HG03066 (cell line): ENCODE measurements around the gene CD7.
"Not testable (repeated sequence)": the region's sequence is repeated elsewhere in the genome, so short reads cannot be mapped to it uniquely, and the experiment has no call there.

ENCODE experiments used
- ATAC-seq: cut with Tn5 transposase; IDR thresholded peaks from one replicate; pipeline ENCODE4 v1.9.1; 2021; ENCODE audit warnings: low read depth; ENCODE audit not compliant: unreplicated experiment

CD7 gene

DNA sequence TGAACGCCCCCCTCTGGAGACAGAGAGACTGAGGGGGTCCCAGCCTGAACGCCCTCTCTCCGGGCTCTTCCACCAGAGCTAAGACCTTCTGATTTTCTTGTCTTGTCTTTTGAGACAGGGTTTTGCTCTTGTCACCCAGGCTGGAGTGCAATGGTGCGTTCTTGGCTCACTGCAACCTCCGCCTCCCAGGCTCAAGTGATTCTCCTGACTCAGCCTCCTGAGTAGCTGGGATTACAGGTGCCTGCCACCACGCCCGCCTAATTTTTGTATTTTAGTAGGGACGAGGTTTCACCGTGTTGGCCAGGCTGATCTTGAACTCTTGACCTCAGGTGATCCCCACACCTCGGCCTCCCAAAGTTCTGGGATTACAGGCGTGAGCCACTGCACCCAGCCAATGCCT, 30.6 kb upstream of the CD7 start:
- not testable (repeated sequence) for ATAC-seq

DNA sequence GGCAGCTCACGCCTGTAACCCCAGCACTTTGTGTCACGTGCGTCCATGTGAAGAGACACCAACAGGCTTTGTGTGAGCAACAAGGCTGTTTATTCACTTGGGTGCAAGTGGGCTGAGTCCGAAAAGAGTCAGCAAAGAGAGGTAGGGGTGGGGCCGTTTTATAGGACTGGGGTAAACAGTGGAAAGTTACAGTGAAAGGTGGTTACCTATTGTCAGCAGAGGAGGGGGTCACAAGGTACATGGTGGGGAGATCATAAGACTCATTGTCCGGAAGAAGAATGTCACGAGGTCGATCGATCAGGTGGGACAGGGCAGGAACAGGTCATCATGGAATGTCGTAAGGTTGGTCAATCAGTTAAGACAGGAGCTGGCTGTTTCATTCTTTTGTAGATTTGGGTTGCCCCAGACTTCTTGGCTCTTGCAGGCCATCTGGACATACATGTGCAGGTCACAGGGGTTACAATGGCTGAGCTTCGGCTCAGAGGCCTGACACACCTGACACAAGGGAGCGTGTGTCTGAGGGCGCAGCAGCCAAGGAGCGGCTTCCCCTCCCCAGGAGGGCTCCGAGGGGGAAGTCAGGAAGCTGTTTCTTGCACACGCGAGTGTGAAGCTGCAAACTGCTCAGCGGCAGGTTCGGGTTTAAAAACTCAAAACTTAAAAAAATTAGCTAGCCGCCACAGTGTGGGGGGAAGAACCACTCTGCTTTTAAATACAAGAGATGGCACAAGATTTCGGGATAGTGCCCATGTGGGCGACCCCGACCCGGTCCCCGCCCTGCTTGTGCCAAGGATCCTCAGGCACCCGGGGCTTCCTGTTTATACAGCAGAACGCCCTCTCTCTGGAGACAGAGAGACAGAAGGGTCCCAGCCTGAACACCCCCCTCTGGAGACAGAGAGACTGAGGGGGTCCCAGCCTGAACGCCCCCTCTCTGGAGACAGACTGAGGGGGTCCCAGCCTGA, 29.2 kb upstream of the CD7 start:
- ATAC-seq, result no peak

DNA sequence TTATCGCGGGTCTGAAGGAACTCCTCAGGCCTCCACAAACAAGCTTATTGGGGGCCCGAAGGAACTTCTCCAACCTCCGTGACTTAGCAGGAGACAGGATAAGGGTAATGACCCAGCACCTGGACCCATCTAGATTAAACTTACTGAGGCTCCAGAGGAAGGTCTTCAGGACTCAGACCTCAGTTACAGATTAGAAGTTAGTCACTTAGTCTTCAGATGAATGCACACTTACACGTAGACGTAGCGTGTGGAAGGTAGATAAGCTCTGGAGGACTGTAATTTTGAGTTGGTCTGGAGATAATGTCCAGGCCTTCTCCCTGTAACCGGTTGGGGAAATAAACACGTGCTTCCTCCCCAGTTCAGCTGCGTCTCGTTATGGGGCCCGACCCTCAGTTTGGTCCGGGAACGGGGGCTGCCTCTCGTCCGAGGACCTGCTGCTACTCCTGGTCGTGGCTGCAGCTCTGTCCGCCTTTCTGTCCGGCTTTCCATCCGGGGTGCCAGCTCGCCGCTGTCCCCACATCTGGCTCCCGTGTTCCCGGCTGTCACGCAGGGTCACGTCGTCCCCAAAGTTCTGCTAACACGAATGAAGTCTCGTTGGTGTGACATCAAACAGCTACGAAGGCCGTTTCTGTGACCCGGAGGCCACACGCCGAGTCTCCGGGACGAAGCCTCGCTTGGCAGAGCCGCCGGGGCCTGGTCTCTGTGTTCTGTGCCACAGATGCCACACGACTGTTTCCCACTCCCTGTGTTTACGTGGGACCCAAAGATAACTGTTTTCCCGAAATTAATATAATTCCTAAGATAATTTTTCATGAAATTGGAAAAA, 28.0 kb upstream of the CD7 start:
- no peak for ATAC-seq

DNA sequence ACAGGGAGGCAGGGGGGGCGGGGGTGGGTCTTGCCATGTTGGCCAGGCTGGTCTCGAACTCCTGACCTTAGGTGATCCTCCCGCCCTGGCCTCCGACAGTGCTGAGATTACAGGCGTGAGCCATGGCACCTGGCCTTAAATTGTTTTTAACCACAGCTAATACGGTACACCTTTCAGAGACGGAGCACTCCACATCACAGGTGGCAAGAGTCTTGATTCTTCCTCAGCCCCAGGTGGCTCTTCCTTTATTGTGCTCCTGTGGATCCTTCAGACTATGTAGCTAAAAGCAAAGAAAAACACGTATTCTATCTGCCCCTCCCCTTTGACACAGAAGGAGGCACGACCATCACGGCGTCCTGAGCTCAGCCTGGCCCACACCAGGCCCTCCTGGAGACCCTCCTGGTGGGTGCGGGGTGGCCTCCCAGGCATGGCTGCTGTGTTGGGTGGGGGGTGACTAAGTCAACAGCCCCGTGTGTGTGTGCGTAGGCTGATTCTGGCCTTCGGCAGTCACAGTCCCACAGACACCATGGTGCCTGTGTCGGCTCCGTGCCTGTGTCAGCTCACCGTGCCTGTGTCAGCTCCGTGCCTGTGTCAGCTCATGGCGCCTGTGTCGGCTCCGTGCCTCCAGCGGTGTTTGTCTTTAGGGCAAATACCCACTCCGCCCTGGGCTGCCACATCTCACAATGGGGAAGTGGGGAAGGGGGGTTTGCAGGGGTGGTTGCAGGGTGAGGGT, 26.9 kb upstream of the CD7 start:
- ATAC-seq, result no peak

DNA sequence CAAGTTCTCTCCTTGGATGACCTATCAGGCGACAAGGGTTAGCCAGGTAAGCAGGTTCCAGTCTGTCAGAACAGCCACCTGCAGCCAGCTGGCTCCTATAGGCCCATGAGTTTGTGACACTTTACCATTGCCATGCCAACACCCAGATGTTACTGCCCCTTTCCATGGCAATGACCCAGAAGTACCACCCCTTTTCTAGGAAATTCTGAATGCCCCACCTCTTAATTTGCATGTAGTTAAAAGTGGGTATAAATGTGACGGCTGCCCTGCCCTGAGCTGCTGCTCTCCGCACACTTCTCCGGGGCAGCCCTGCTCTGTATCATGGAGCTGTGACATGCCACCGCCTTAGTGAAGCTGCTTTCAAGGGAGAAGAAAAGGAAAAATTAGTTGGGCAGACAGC, 26.2 kb upstream of the CD7 start:
- ATAC-seq, result no peak

DNA sequence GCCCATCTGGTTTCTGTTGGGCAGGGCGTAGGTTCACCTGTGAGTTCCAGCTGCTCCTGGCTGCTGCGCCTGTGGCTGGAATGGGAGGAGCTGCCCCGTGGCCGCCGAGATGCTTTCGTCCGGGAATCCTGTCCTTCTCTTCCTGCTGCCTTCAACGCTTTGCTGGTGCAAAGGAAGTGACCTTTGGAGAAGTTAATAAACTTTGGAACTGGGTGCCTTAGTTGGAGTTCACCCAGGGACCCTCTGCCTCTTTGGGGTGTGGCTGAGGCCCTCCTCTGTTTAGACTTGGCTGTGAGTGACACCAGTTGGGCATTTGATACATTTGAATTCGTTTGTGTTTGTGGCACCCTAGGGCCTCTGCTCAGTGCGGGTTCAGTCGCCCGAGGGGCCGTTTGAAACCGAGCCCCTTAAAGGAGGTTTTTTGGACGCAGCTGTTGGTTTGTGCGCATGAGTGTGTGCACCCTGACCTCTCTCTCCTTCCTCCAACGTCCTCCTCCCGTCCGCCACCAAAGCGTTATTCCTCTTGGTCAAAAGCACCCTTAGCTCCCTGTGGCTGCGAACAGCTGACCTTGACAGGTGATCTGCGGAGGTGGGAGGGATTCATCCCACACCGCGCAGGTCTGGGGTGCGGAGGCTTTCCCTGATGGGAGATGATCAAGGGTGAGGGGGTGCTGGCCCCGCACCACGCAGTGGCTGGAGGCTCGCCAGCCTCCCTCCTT, 25.1 kb upstream of the CD7 start:
- ATAC-seq, result no peak

DNA sequence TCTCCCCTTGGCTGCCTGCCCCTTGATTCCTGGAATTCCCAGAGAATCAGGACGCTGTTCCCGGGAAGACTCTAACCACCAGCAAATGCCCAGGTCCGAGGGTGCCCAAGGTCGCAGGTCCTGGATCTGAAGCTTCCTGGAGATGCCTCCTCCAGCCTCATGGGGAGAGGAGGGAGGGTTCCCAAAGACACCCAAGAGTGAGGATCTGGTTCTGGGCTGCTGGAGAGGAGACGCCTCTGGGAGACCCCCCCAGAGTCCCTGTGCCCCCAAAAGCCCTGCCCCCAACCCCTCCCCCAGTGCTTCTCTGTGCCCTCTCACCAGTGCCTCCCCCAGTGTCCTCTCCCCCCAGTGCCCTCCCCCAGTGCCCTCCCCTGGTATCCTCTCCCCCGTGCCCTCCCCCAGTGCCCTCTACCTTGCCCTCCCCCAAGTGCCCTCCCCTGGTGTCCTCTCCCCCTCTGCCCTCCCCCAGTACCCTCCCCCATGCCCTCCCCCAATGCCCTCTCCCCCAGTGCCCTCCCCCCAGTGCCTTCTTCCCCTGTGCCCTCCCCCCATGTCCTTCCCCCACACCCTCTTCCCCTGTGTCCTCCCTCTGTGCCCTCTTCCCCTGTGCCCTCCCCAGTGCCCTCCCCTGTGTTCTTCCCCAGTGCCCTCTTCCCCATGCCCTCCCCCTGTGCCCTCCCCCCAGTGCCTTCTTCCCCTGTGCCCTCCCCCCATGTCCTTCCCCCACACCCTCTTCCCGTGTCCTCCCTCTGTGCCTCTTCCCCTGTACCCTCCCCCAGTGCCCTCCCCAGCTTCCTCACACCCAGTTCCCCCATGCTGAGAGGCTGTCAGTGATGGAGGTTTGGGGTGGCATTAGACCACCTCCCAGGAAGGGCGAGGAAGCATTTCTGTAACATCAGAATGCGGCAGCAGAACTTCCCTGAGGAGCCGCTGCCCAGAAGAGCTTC, 22.5 kb upstream of the CD7 start:
- ATAC-seq, result no peak

DNA sequence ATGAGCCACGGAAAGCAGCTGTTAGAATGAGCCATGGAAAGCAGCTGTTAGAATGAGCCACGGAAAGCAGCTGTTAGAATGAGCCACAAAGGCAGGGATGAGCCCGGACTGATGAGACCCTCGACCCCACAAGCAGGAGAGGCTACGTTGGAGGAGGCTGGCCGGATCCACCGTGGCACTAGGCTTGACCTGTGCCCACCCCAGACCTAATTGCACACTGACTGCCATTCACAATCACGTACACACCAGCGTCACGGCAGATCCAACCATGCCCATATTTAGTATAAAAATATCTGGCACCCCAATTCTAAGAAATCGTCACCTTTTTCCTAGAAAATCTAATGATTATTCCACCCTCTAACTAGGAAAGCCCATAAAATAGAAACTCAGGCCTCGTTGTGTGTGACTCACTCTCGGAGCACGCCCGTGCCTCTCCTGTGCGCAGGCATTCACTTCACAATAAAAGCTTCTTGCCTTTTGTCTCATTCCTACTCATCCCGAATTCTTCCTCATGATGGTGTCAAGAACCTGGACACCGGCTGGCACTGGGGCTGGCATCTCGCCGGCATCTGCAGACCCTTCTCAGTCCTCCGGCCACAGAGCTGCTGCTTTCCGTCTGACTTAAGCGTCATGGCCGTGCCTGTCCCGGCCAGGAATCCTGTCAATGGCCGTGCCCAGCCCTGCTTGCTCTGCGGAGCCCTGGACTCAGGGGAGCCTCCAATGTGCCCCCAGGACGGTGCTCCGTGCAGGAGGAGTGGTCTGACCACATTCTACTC, 21.6 kb upstream of the CD7 start:
- ATAC-seq, result no peak

DNA sequence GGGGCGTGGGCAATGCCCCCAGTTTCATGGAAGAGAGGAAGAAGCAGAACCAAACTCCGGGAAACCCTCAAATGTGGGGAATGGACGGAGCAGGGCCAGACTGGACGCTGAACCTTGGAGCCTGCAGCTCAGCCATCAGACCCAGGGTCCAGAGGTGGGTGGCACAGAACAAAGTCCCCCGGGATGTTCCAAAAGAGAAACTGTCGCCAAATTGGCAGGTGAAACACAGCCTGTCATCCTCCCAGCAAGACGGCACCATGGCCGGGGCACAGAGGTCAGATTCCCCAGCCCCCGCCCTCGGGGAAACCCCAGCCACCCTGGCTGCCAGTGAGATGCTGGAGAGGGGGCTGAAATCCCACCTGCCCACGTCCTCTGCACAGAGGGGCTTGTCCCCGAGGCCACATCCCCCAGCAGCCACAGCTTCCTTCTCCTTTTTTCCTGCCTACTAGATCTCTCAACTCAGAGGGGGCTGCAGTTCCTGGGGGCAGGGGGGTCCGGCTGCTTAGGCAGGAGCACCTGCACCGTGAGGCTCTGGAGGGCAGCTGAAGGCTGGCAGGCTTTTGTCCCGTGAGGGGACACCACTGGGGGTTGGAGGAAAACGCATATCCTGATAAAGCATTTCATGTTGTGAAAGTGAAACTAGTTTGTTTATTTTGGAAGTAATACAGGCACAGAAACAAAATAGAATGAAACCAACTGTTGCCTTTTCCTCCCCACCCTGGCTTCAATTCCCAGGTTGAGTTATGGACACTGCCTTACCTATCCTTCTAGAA, 17.4 kb upstream of the CD7 start:
- no peak for ATAC-seq

DNA sequence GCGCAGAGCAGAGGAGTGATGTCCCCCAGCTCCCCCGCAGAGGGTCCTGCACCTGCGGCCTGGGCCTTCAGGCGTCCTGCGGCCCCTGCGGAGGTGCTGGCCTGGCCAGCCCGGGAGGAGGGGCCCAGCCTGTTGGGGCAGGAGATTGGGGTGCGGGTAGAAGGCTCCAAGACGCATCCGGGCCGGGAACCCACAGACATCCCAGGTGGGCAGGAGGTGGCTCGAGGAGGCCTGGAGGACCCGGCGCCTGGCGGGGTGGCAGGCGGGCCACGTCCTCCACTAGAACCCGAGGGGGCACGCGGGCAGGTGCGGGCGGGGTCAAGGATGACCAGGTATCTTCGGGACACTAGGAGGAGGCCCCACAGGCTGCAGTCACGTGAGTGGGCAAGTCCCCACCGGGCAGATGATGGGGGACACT, 16.8 kb upstream of the CD7 start:
- ATAC-seq, result no peak

DNA sequence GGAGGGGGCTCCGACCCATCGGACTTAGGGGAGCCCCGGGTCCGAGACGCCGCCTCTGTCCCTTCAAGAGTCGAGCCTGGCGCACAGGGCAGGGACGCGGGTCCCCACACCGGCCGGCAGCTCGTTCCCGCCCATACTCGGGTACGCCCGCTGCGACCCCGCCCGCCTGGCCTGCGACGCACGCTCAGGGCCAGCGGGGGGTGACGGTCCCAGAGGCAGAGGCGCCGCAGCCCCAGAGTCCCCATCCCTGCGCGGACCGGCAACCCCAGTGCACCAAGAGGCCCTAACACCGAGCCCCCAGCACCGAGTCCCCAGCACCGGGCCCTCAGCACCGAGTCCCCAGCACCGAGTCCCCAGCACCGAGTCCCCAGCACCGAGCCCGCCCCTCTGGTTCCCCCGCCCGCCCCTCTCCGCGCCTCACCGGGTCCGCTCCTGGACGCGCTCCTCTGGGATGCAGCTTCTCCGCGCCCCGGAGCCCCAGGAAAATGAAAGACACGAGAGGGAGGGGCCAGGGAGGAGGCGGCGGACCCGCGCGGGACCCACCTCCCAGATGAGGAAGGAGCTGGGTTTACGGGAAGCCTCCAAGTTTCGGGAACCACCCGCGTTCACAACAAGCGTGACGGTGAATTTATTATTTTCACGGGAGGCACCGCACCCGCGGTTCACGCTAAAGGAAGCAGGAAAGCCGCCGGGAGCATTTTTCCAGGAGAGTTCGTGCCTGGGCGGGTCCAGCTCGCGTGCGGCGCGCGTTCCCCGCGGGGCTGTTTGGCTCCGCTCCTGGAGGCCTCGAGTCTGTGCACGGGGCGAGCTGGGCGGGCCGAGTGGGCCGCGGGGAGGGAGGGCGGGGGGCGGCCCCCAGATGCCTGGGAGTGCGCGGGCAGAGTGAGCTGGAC, 16.1 kb upstream of the CD7 start, which contains the start of gene SECTM1:
SECTM1 (minus strand) TSS at position 488 of the 893 bp plus-strand sequence. CDS start 6,526 bp downstream, outside the sequence.
- no peak for ATAC-seq

DNA sequence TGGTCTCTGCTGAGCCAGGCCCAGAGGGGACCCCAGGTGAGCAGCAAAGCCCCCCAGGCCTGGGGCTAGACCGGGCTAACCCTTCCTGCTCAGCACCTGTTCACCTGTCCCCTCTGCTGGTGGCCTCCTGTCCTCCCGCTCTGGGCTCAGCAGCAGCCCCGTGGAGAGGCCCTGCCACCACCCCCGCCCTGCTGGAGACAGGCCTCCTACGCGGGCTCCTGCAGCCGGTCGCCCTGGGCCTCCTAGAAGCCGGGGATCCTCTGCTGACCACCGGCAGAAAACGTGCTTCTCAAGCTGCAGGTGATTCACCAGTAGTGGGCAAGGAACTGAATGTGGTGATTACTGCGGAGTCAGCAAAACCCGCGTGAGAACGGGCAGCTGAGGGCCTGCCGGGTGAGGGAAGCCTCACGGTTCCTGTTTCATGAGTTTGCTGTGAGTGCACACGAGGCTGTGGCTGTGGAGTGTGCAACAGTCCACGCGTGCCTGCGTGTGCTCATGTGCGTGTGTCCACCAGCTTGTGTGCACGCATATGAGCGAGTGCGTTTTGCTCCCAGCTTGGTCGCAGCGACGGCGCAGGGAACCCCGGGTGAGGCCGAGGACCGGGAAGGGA, 15.4 kb upstream of the CD7 start:
- no peak for ATAC-seq

DNA sequence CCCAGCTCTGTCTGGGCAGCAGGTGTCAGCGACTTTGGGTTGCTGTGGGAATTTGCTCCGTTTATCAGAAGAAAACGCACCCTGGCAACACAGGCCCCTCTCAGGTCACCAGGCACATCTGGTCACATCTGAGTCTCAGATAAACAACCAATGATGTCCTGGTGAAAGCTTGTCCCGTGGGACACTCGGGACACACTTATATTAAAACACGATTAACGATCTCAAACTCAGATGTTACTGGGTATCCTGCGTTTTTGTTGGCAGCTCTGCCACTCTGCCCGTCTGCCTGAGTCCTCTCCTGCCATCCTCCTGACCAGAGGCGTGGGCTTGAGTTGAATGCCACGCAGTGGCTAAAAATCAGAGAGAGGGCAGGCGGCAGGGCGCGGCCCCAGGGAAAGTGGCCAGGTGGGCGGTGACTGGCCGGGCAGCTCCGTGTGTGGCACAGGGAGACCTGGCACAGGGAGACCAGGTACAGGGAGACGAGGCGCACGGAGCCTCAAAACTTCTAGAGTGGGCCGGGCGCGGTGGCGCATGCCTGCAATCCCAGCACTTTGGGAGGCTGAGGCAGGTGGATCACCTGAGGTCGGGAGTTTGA, 14.0 kb upstream of the CD7 start:
- ATAC-seq, result no peak

DNA sequence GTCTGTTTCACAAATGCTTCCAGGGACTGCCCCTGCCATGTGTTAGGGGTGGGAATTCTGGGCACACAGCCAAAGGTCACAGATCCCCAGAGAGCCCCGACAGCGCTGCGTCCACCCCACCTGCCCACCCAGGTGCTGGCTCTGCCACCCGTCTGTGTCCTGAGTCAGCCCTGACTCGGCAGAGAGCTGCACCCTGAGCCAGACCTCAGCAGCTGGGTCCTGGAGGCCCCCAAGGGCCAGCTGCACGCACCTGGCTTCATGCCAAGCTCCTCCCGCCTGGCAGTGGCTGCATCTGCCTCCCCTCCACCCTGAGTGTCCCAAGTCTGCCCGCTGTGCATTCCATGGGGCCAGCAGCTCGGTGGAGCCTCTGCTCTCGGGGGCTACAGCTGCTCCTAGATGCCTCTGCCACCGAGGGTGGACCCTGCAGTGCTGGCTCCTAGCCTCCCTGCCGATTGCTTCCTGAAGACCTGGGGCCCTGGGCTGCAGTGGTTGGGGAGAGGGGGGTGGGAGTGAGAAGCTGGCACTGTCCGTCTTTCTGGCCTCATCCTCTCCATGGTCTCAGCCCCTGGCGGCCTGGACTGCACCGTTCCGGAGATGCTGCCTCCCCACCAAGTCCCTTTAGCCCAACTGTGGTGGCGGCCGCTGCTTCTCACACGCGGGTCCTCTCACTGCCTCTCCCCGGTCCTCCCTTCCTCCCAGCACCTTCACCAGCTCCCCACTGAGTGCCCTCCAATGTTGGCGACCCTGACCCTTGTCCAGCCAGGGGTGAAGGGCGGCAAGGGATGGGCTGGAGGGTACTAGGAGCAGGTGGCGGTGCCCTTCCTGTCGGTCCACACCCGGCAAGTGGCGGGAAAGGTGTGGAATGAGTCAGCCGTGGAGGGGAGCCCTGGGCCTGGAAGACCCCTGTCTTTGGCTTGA, 13.2 kb upstream of the CD7 start:
- no peak for ATAC-seq
